GM21360 (cell line): ENCODE measurements around the gene OR10P1.
"Not testable (repeated sequence)": the region's sequence is repeated elsewhere in the genome, so short reads cannot be mapped to it uniquely, and the experiment has no call there.

ENCODE experiments used
- ATAC-seq: cut with Tn5 transposase; IDR thresholded peaks from one replicate; pipeline ENCODE4 v1.9.1; 2021; ENCODE audit warnings: mild to moderate bottlenecking, moderate library complexity; ENCODE audit not compliant: unreplicated experiment

OR10P1 gene

GRCh38 chr12:55636853-55637252 is at the start of gene OR10P1:
OR10P1 (plus strand) TSS chr12:55636892; CDS start chr12:55636892, 0 bp downstream.
- no peak for ATAC-seq

- ATAC-seq: not testable (repeated sequence)
Measured at GRCh38 chr12:55590152-55590551, 46.5 kb upstream of the OR10P1 start.

- no peak for ATAC-seq
Measured at GRCh38 chr12:55607821-55608594, 28.7 kb upstream of the OR10P1 start.

GRCh38 chr12:55610598-55610997 is 26.1 kb upstream of the OR10P1 start:
- no peak for ATAC-seq

- no peak for ATAC-seq
Measured at GRCh38 chr12:55612646-55613045, 24.0 kb upstream of the OR10P1 start.

GRCh38 chr12:55614764-55615163 is 21.9 kb upstream of the OR10P1 start:
- ATAC-seq: no peak

- peak; percentile 84 for ATAC-seq
Measured at GRCh38 chr12:55619354-55620138, 17.1 kb upstream of the OR10P1 start.

- peak; percentile 51 for ATAC-seq
Measured at GRCh38 chr12:55624056-55624455, 12.6 kb upstream of the OR10P1 start.

GRCh38 chr12:55626154-55626553 is 10.5 kb upstream of the OR10P1 start:
- no peak for ATAC-seq

GRCh38 chr12:55629058-55629841 is 7.4 kb upstream of the OR10P1 start:
- no peak for ATAC-seq

DNA sequence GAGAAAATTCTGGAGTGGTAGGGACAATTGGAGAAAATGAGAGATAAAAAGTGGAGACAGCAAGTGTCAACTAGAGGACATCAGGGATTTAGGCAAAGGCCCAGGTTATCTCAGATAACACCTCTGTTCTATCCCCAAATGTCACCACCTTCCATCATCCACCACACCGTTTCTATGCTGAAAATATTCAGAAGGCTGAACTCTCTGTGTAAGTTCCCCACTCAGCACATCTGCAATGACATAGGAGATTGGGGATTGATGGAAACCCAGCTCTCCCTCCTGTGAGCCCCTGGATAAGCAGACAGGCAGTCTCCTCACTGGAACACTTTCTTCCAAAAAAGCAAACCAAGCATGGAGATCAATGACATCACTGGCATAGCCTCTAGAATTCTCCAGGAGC is 5.6 kb upstream of the OR10P1 start:
- ATAC-seq: no peak

DNA sequence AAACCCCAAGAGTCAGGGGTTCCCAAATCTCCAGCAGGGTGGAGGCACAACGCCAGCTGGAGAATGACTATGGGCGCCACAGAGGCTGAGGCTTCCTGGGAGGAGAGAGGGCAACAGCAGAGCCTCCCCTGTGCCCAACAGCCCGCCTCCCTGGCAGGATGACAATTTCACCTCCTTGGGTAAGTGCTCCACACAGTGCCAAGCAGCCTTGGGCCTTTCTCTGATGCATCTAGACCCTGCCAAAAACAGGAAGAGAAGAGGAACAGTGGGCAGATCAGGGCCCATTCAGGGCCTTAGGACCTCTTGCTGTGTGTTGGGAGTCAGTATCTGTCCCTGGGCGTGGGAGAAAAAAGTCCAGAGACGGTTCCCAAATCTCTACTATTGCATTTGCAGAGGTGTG is 5.0 kb upstream of the OR10P1 start:
- no peak for ATAC-seq

DNA sequence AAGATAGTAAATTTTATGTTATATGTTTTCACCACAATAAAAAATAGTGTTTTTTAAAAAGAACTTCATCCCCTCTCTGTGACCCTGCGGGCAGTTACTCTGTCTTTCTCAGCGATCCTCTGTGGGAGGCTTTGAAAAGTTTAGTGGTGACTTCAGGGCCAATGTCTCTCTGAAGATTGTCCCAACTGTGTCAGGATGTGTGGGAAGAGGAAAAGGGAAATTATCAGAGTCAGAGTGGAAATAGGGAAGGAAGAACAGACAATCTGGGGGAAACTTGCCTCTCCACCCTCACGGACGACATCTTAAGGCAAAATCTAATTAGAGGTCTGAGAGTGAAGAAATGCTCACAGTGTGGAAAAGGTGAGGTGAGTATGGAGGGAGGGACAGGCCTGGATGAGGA is 3.5 kb upstream of the OR10P1 start:
- no peak for ATAC-seq

- ATAC-seq: no peak
Measured at GRCh38 chr12:55636116-55636655, 506 bp upstream of the OR10P1 start.

GRCh38 chr12:55637467-55637866 is 775 bp downstream of the OR10P1 start:
- no peak for ATAC-seq

DNA sequence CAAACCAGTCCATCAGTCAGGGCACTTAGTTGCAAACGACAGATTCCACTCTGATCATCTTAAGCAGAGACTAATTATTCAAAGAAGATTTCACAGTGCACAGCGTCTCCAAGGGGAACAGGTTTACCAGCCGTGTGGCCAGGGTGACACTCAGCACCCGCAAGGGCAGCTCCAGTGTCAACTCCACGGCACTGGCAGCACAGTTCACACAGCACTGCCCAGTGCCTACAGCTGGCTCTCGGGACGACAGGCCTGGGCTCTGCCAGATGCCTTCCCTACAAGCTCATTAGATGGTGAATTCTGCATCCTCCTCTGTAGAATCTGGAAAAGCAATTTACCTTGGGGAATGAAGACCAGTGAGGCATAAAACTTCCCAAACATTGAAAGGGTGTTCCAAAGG is 4.9 kb downstream of the OR10P1 start:
- no peak for ATAC-seq

DNA sequence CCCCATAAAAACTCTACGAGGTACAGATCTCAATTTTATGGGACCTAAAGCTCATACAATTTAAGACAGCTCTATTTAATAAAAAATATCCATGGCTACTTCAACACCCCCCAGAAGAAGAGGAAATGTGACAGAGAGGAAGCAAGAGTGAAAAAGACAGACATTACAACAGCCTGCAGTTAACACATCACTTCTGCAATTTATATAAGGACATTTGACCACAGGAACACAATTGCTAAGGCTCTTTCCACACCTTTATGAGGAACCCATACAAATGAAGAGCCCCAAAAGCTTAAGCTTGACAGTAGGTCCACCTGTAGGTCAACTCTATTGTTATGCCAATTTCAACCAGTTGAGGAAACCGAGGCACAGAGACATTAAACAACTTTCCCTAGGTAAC is 5.6 kb downstream of the OR10P1 start:
- ATAC-seq: no peak

DNA sequence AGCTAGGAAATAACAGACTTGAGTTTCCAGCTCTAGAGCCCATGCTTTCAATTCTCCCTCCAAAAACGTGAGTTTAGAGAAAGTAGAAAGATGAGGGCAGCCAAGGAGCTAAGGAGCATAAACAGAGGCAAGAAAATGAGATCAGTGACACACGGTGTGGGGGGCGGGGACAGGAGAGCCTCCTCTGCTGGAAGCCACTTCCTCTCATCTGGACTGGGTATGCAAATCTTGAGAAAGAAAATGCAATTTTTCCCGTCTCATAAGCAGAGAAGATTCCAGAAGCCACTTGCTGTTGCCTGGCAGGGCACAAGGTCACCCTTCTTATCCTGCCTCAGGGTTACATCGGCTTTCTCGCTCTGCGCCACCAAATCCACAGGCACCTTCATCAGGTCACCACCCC is 6.0 kb downstream of the OR10P1 start:
- peak; percentile 56 for ATAC-seq

DNA sequence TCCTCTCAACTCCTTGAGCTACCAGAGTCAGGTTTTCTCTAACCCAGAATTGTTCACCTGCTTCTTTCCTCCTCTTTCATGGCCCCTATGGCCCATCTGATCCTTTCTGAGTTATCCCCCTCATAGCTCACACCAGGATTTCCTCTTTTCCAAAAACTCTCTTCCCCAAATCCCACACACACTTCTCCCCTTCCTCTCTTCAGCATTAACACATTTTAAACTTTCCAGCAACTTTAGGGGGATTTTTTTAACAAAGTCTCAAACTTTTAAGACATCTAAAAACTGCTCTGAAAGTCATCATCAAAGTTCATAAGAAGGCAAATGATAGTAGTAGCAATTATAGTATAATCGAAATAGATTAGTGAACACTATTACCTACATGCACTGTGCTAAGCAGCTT is 7.9 kb downstream of the OR10P1 start:
- no peak for ATAC-seq

DNA sequence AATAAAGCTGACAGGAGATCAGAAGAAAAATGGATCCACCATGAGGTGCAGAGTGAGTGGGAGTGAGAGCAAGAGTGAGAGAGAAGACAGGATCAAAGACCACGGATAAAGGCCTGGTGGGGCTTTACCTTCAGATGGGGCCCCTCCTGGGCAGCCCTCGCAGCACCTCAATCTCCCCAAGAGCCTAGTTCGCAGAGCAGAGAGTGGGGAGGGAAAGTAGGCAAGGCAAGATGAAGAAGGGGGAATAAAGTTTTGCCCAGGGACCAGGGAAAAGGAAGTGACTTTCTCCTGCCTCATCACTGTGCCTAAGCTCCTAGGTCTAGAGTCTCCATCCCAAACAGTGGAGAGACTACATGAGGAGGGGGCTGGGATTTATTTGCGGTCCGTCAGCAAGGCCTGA is 10.3 kb downstream of the OR10P1 start:
- no peak for ATAC-seq

- not testable (repeated sequence) for ATAC-seq
Measured at GRCh38 chr12:55650620-55651298, 14.1 kb downstream of the OR10P1 start.
